GM19240 (cell line): ENCODE measurements around the gene TAAR9.

ENCODE experiments used
- DNase-seq: peaks from one replicate; pipeline ENCODE4 v3.0.0; 2011; ENCODE audit warnings: low spot score; ENCODE audit not compliant: insufficient read length

Gene TAAR9, protein sequence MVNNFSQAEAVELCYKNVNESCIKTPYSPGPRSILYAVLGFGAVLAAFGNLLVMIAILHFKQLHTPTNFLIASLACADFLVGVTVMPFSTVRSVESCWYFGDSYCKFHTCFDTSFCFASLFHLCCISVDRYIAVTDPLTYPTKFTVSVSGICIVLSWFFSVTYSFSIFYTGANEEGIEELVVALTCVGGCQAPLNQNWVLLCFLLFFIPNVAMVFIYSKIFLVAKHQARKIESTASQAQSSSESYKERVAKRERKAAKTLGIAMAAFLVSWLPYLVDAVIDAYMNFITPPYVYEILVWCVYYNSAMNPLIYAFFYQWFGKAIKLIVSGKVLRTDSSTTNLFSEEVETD

GRCh38 chr6:132537977-132538376 is at the start of gene TAAR9:
Gene TAAR9, plus strand, starts transcription at chr6:132538277. Its CDS starts 13 bp downstream, at chr6:132538290.
- DNase-seq, result no peak

DNA sequence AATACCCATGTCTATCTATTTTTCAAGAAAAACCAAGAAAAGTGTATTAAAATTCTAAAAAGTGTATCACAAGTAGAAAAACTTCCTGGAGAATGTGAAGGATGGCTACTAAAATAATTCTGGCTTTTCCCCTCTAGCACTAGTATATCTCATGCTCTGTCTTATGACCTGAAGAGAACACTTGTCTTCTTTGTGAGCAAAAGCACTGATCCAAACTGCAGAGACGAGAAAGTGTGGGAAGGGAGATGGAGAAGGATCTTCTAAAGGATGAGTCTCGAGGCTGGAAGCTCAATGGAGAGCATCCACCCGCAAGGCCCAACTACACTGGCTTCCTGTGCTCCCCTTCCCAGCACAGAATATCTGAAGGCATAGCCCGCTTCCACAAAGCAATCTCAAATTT is 48.7 kb upstream of the TAAR9 start:
- DNase-seq, result no peak

GRCh38 chr6:132490024-132490423 is 48.1 kb upstream of the TAAR9 start:
- no peak for DNase-seq

DNA sequence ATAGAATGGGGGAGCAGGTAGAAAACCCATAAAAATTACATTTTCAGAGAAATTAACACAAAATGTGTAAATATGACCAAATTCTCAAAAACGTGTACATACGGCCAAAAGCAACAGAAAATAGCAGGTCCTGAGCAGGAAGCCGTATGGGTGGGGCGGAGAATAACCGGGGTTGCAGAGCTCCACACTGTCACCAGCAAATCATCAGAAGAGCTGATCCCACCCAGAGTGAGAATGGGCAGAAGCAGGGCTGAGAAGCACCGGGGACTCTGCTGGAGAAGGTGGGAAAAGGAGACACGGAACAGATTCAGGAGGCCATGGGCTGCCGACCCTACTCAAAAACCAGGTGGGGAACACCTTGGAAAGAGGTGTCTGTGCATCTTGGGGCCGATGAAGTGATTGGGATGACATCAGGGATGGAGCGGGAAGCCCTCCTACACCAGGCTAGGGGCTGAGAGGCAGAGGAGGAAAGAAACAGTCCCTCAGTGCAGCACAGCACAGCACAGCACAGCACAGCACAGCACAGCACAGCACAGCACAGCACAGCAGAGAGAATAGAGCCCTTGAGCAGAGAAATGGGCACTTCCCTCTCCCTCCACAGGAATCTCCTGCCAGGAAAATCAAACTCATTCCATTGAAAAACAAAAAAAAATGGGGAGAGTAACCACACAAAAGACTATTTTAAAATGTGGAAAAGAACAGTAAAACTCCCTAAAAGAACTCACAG is 47.4 kb upstream of the TAAR9 start:
- DNase-seq, result no peak

- no peak for DNase-seq
Measured at GRCh38 chr6:132491303-132491702, 46.8 kb upstream of the TAAR9 start.

DNA sequence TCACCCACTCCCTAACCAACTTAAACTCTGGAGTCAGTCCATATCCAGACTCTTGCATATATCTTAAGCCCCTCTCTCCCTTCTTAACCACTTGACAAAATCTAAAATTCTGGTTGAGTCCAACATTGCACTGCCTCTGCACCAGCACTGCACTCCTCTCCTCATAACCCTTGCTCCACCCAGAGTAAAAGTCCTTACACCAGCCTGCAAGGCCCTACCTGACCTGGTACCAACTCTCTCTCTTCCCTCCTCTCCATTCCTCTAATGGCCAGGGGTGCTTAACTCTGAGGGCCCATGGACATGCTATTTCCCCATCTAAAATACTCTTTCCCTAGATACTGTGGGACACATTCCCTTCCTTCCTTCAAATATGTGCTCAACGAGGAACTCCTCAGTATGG is 46.2 kb upstream of the TAAR9 start:
- no peak for DNase-seq

DNA sequence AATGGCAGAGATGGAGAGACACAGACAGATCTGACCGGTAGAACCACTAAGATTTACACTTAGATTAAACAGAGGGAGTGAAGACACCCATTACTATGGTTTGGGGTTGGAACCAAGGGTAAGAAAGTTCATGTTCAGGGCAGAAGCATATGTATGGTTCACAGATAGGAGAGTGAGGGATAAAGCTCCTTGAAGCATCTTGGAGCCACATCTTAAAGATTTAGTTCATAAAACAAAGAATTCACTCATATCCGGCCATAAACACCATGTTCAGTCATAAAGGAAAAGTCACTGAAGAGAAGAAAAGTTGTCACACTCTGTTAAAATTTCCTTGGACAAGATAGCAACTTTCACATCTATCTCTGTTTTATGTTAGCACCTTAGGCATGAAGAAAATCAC is 43.1 kb upstream of the TAAR9 start:
- no peak for DNase-seq

GRCh38 chr6:132495604-132496079 is 42.4 kb upstream of the TAAR9 start:
- no peak for DNase-seq

GRCh38 chr6:132496519-132497180 is 41.4 kb upstream of the TAAR9 start:
- no peak for DNase-seq

DNA sequence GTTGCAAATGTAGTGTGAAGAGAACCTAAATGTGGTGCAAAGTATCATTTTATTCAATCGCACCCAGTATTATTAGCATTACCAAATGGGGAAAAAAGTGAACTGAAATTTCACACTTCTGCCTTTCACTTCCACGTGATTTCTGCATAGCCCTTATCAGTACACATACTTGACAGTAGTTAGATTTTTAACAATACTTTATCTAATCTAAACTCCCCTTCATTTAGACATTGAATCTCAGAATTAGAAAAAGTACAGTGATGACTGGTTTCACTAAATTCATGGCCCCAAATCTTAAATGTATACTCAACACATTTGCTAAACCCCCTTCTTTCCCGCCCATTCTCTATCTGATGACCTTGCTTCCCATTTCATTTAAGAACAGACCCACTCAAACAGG is 39.4 kb upstream of the TAAR9 start:
- DNase-seq, result no peak

DNA sequence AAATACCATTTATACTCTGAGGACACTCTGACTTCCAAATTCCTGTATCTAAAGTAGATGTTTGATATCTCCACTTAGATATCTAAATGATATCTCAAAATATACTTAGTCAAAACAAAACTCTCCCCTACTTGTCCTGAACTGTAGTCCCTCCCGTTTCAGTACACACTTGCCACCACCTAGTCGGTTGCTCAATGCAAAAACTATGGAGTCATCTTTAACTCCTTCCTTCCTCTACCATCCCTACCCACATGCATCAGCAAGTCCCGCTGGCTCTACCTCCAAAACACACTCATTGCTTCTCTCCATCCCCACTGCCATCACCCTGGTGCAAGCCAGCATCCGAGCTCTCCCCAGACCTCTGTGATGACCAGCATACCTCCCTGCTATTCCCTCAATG is 38.3 kb upstream of the TAAR9 start:
- DNase-seq, result no peak

GRCh38 chr6:132504757-132505156 is 33.3 kb upstream of the TAAR9 start:
- DNase-seq, result no peak

- DNase-seq, result no peak
Measured at GRCh38 chr6:132505158-132505557, 32.9 kb upstream of the TAAR9 start.

GRCh38 chr6:132506461-132506860 is 31.6 kb upstream of the TAAR9 start:
- DNase-seq, result no peak

- DNase-seq, result no peak
Measured at GRCh38 chr6:132506869-132507808, 30.9 kb upstream of the TAAR9 start.

GRCh38 chr6:132511210-132511830 is 26.8 kb upstream of the TAAR9 start:
- no peak for DNase-seq

DNA sequence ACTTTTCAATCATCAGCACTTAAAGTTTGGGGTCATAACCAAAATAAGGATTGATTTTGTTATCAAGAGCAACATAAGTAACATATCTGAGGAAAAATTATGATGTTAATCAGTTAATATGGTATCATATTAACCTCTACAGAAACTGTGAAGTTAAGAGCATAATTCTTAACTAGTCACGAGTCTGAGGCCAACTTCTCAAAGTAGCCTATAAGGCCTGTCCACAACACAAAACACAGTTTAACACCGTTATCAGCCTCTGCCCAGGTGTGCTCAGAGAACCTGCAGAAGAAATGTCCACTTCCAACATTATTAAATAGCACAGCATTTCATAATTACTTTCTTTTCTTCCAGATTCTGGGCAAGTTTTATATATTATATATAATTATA is 26.3 kb upstream of the TAAR9 start:
- DNase-seq, result no peak

- DNase-seq, result no peak
Measured at GRCh38 chr6:132512342-132512637, 25.8 kb upstream of the TAAR9 start.

DNA sequence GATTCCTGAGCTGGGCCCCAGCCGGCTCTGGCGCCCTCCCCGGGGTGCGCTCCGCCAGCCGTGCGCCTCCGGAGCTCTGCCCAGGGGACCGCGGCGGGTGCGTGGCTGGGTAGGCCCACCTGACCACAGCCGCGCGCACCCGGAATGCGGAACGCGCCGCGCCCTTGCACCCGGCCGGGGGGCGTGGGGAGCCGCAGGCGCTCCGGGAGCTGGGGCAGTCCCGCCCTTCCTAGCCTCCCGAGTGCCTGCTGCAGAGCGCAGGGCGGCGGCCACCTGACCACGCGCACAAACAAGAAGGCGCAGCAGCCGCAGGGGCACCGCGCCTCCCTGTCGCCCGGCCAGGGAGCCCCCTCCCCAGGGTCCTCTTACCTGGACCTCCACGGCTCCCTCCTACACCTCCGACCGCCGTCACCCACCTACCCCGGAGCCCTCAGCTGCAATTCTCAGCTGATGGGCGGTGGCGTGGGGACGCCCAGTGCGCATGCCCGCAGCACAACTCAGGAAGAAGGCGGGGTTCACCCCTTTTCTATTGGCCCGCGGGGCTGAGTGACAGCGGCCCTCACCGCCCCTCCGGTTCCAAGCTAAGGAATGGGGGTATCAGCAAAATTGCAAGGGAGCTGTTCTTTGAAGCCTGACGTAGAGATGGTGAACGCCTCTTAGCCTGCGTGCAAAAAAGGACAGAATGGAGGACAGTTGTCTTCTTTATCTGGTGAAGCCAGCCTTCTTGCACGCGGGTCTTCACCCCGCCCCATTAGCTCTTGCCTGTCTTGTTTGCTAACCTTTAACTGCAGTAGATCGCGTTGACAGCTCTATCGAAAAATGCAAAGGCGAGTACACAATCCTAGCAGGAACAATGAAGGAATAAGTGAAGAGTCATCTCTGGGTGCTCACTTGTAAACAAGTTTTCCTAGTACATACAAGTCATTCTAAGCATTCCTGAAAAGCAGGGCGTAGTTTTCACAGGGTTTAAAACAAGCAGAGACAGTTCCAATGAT is 25.1 kb upstream of the TAAR9 start, which contains the start of gene STX7:
Gene STX7 (minus strand): TSS at position 479 of the 995 bp plus-strand sequence. CDS start 9,586 bp downstream, outside the sequence.
- DNase-seq, result peak; percentile 64
